ENCODE results near the gene FGF23.

FGF23 gene

GRCh38 chr12:4370265-4370664 lies 9.2 kb downstream of the FGF23 start:
- no peak for TF ChIP-seq CTCF (IDR thresholded peaks at IDR 0.05; ENCODE audit: low read depth, low read length, missing control alignments)
- H3K4me3 ChIP-seq (replicated peaks; ENCODE audit: low read depth, low read length): no peak overlapping the region
- DNase-seq (ENCODE audit: extremely low read depth, low read depth): no peak

- TF ChIP-seq CTCF (IDR thresholded peaks at IDR 0.05; ENCODE audit: low read depth, low read length, missing control alignments): no peak
- no peak for DNase-seq (ENCODE audit: extremely low read depth, low read depth)
Observed at GRCh38 chr12:4369548-4369947, 10.0 kb downstream of the FGF23 start.

GRCh38 chr12:4366090-4366489 lies 13.4 kb downstream of the FGF23 start:
- no peak overlapping the region for H3K4me3 ChIP-seq (replicated peaks; ENCODE audit: low read depth, low read length)
- TF ChIP-seq CTCF (IDR thresholded peaks at IDR 0.05; ENCODE audit: low read depth, low read length, missing control alignments): no peak
- no peak for DNase-seq (ENCODE audit: extremely low read depth, low read depth)

More at GRCh38 chr12:4369548-4369947, 10.0 kb downstream of the FGF23 start:
- no peak overlapping the region for H3K4me3 ChIP-seq (replicated peaks; ENCODE audit: low read depth, low read length)

- TF ChIP-seq CTCF (IDR thresholded peaks at IDR 0.05; ENCODE audit: low read depth, low read length, missing control alignments): peak; percentile 66
- H3K4me3 ChIP-seq (replicated peaks; ENCODE audit: low read depth, low read length): no peak overlapping the region
- DNase-seq (ENCODE audit: extremely low read depth, low read depth): peak; percentile 17
Observed at GRCh38 chr12:4356041-4356327, 23.5 kb downstream of the FGF23 start.

GRCh38 chr12:4355156-4356040 lies 24.1 kb downstream of the FGF23 start:
- TF ChIP-seq CTCF (IDR thresholded peaks at IDR 0.05; ENCODE audit: low read depth, low read length, missing control alignments): no peak
- no peak for DNase-seq (ENCODE audit: extremely low read depth, low read depth)

GRCh38 chr12:4353785-4354208 lies 25.7 kb downstream of the FGF23 start:
- no peak for DNase-seq (ENCODE audit: extremely low read depth, low read depth)
- H3K4me3 ChIP-seq (replicated peaks; ENCODE audit: low read depth, low read length): no peak overlapping the region
- TF ChIP-seq CTCF (IDR thresholded peaks at IDR 0.05; ENCODE audit: low read depth, low read length, missing control alignments): peak; percentile 39

More at GRCh38 chr12:4355156-4356040, 24.1 kb downstream of the FGF23 start:
- no peak overlapping the region for H3K4me3 ChIP-seq (replicated peaks; ENCODE audit: low read depth, low read length)
